Measurements from ENCODE around the gene PPIL4. TPM values are rescaled to one million over a fixed set of nuclear protein-coding genes. Genes with fewer than 3 reads are reported as not detected.
A peak's percentile ranks its signal among the peaks of the same experiment; 100 is the strongest.

PPIL4 gene
- total RNA-seq, 1 experiment from 2014 or later = 36.9 TPM

DNA sequence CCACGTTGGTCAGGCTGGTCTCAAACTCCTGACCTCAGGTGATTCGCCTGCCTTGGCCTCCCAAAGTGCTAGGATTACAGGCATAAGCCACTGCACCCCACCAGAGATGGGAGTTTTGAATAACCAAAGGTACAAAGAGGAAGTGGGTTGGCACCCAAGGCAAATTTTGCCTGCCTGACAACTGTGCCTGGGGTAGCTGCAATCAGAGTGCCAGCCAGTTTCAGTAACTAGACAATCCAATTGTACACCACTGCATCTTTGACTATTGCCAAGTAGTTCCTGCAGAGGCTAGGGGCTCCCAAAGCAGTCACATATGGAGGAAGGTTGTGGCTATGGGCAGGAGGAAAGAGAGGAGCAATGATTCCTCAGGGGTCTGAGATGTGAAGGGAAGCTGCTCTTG, 77.7 kb downstream of the PPIL4 start:
- no peak overlapping the region for H3K4me3 Mint-ChIP-seq
- H3K27me3 Mint-ChIP-seq (ENCODE audit: low read depth) = peaks cover 14% of the 10 kb centered on the region
- H3K79me2 ChIP-seq (ENCODE audit: insufficient read depth, low read length) = no peaks in the 10 kb centered on the region
- no peak overlapping the region for H2BK120ac ChIP-seq (ENCODE audit: low read depth, low read length, poor library complexity, severe bottlenecking)
- no peaks in the 10 kb centered on the region for H3K36me3 Mint-ChIP-seq (ENCODE audit: insufficient read depth in 1 of 3, low read depth in 3 of 3)
- no peak overlapping the region for H3K4ac ChIP-seq (ENCODE audit: low read depth, low read length)
- H2BK12ac ChIP-seq (ENCODE audit: insufficient read length, low read depth, low read length) = no peak overlapping the region
- no peaks in the 10 kb centered on the region for H3K79me1 ChIP-seq (ENCODE audit: insufficient read depth, low read depth, low read length, poor library complexity, severe bottlenecking)
- no peak overlapping the region for H2BK15ac ChIP-seq (ENCODE audit: low read depth, low read length)
- TF ChIP-seq, protein P1, sequence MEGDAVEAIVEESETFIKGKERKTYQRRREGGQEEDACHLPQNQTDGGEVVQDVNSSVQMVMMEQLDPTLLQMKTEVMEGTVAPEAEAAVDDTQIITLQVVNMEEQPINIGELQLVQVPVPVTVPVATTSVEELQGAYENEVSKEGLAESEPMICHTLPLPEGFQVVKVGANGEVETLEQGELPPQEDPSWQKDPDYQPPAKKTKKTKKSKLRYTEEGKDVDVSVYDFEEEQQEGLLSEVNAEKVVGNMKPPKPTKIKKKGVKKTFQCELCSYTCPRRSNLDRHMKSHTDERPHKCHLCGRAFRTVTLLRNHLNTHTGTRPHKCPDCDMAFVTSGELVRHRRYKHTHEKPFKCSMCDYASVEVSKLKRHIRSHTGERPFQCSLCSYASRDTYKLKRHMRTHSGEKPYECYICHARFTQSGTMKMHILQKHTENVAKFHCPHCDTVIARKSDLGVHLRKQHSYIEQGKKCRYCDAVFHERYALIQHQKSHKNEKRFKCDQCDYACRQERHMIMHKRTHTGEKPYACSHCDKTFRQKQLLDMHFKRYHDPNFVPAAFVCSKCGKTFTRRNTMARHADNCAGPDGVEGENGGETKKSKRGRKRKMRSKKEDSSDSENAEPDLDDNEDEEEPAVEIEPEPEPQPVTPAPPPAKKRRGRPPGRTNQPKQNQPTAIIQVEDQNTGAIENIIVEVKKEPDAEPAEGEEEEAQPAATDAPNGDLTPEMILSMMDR (conservative IDR thresholded peaks at IDR 0.05) = no peak
- no peaks in the 10 kb centered on the region for H3K9me3 Mint-ChIP-seq
- no peak overlapping the region for H3T11ph ChIP-seq (ENCODE audit: low read length)
- H3K18ac ChIP-seq (ENCODE audit: insufficient read length, low read depth, low read length) = no peak overlapping the region
- H3K14ac ChIP-seq (ENCODE audit: insufficient read depth, low read length) = no peak overlapping the region
- H3K27ac Mint-ChIP-seq = peak overlapping the region in 1 of 3 experiments; percentile 33; a peak in 1 of 7 replicates
- H3K9me3 ChIP-seq (ENCODE audit: control insufficient read depth, low read depth, low read length) = no peaks in the 10 kb centered on the region
- no peaks in the 10 kb centered on the region for H3K23me2 ChIP-seq (ENCODE audit: insufficient read length, low read depth, low read length, poor library complexity, severe bottlenecking)
- H4K20me1 ChIP-seq (ENCODE audit: control insufficient read depth, insufficient read depth, insufficient read length) = no peaks in the 10 kb centered on the region
- H2BK5ac ChIP-seq (ENCODE audit: insufficient read length, low read length) = no peak overlapping the region
- H4K5ac ChIP-seq (ENCODE audit: insufficient read length, low read depth, low read length) = no peak overlapping the region
- no peak overlapping the region for H4K8ac ChIP-seq (replicated peaks; ENCODE audit: insufficient read length, low read depth, low read length)
- no CpG with 5 or more reads among the region's 2 CpGs for WGBS (ENCODE audit: extremely low coverage, insufficient read length, low lambda C conversion rate)
- no peak overlapping the region for H3K4me2 ChIP-seq (ENCODE audit: insufficient read depth, insufficient read length, low read length)
- no peak overlapping the region for H3K56ac ChIP-seq (ENCODE audit: insufficient read length, low read depth, low read length)
- H3K9ac ChIP-seq (ENCODE audit: extremely low read depth, insufficient read length, low read length) = no peak overlapping the region
- no peak overlapping the region for H3K27ac ChIP-seq (ENCODE audit: insufficient read length, low read depth, low read length)
- no peaks in the 10 kb centered on the region; the same call in 1 of the 2 replicates for H3K27me3 ChIP-seq (ENCODE audit: insufficient read depth, low read length)
- H2AK5ac ChIP-seq (ENCODE audit: insufficient read length, low read length) = no peak overlapping the region
- no peak overlapping the region for H2AFZ ChIP-seq (ENCODE audit: low read length)
- H4K91ac ChIP-seq (ENCODE audit: insufficient read length, low read depth, low read length) = no peak overlapping the region
- no peaks in the 10 kb centered on the region for H3K4me1 ChIP-seq (ENCODE audit: insufficient read depth, low read length)
- peaks cover 2 to 3% of the 10 kb centered on the region in 2 experiments for H3K4me1 Mint-ChIP-seq
- H2BK20ac ChIP-seq (ENCODE audit: low read depth, low read length, poor library complexity, severe bottlenecking) = no peak overlapping the region
- no peak for DNase-seq
- H3K23ac ChIP-seq (ENCODE audit: insufficient read length, low read depth, low read length) = no peak overlapping the region

All from H9 (cell line).